GM18499 (cell line): ENCODE results near the gene OR5H2.

Experiments used
- ATAC-seq: cut with Tn5 transposase; IDR thresholded peaks from one replicate; pipeline ENCODE4 v1.9.1; 2021; ENCODE audit warnings: moderate number of reproducible peaks; ENCODE audit not compliant: insufficient read depth, unreplicated experiment

Gene OR5H2

GRCh38 chr3:98329392-98330124 is 47.3 kb downstream of the OR5H2 start:
- peak; percentile 49 for ATAC-seq

- ATAC-seq: peak; percentile 30
Observed at GRCh38 chr3:98331329-98331728, 49.0 kb downstream of the OR5H2 start.
